ENCODE data around the gene FAM200B.
A peak's percentile ranks its signal among the peaks of the same experiment; 100 is the strongest.

The FAM200B gene

GRCh38 chr4:15653864-15654592 is 27.6 kb upstream of the FAM200B start:
- Histone ChIP-seq H3K4me2 (ENCODE audit: insufficient read depth, low read length) (peak overlapping the region; percentile 65), H3K36me3 (ENCODE audit: insufficient read depth, low read length) (no peaks in the 10 kb centered on the region; the same call in 1 of the 2 replicates), H2AFZ (ENCODE audit: low read depth, low read length) (peak overlapping the region; percentile 90), H3K27me3 (ENCODE audit: insufficient read depth, low read length, poor library complexity) (no peaks in the 10 kb centered on the region), H3K9ac (ENCODE audit: low read depth, low read length) (peak overlapping the region; percentile 94), H3K79me2 (ENCODE audit: insufficient read depth, low read length) (peaks cover 69% of the 10 kb centered on the region), H3K27ac (ENCODE audit: low read length) (peak overlapping the region; percentile 90), H4K20me1 (ENCODE audit: insufficient read depth, low read length) (peaks cover 22% of the 10 kb centered on the region), H3K4me1 (ENCODE audit: insufficient read depth, low read length) (peaks cover 62% of the 10 kb centered on the region), H3K4me3 (ENCODE audit: low read depth in 1 of 2, low read length in 2 of 2) (peak overlapping the region; percentile 60 to 90), H3K9me3 (ENCODE audit: insufficient read depth, low read length, severe bottlenecking) (no peaks in the 10 kb centered on the region)
- TF ChIP-seq EZH2 (IDR thresholded peaks at IDR 0.05; ENCODE audit: borderline replicate concordance, low read depth, low read length, severe bottlenecking) (no peak), CTCF (IDR thresholded peaks at IDR 0.05; ENCODE audit: borderline replicate concordance, extremely low read depth, low read length, poor library complexity, severe bottlenecking) (no peak)
- peak; percentile 32 for ATAC-seq (ENCODE audit: insufficient read depth, low read depth)
- DNase-seq, result peak; percentile 31

GRCh38 chr4:15654593-15655222 is 26.9 kb upstream of the FAM200B start:
- H3K79me2 ChIP-seq (ENCODE audit: insufficient read depth, low read length), result peaks cover 62% of the 10 kb centered on the region

GRCh38 chr4:15655223-15656037 is 26.2 kb upstream of the FAM200B start, which contains the start of gene FBXL5:
FBXL5 (minus strand) TSS chr4:15655357; CDS start chr4:15655287, 70 bp downstream.
- H3K4me2 ChIP-seq (ENCODE audit: insufficient read depth, low read length), result peak within 1 kb of the TSS; percentile 65
- H3K4me3 ChIP-seq (ENCODE audit: low read depth in 1 of 2, low read length in 2 of 2), result peak within 1 kb of the TSS; percentile 60 to 90
- DNase-seq (peak; percentile 84), ATAC-seq (ENCODE audit: insufficient read depth, low read depth) (peak; percentile 65)
- no peaks in the 10 kb centered on the region for H3K27me3 ChIP-seq (ENCODE audit: insufficient read depth, low read length, poor library complexity)
- H3K27ac ChIP-seq (ENCODE audit: low read length), result peak within 1 kb of the TSS; percentile 98
- no peaks in the 10 kb centered on the region for H3K9me3 ChIP-seq (ENCODE audit: insufficient read depth, low read length, severe bottlenecking)
- TF ChIP-seq EZH2 (IDR thresholded peaks at IDR 0.05; ENCODE audit: borderline replicate concordance, low read depth, low read length, severe bottlenecking), result no peak
- peaks cover 55% of the 10 kb centered on the region for H3K79me2 ChIP-seq (ENCODE audit: insufficient read depth, low read length)
- H3K9ac ChIP-seq (ENCODE audit: low read depth, low read length), result peak within 1 kb of the TSS; percentile 94
- H3K4me1 ChIP-seq (ENCODE audit: insufficient read depth, low read length), result peaks cover 48% of the 10 kb centered on the region
- H4K20me1 ChIP-seq (ENCODE audit: insufficient read depth, low read length), result peaks cover 10% of the 10 kb centered on the region; the same call in 1 of the 2 replicates
- peak within 1 kb of the TSS; percentile 98 for H2AFZ ChIP-seq (ENCODE audit: low read depth, low read length)
- no peaks in the 10 kb centered on the region; the same call in 1 of the 2 replicates for H3K36me3 ChIP-seq (ENCODE audit: insufficient read depth, low read length)

More at GRCh38 chr4:15654593-15655222, 26.9 kb upstream of the FAM200B start:
- Histone ChIP-seq H3K27me3 (ENCODE audit: insufficient read depth, low read length, poor library complexity) (no peaks in the 10 kb centered on the region), H3K4me2 (ENCODE audit: insufficient read depth, low read length) (peak overlapping the region; percentile 65), H4K20me1 (ENCODE audit: insufficient read depth, low read length) (peaks cover 15% of the 10 kb centered on the region; the same call in 1 of the 2 replicates), H3K27ac (ENCODE audit: low read length) (peak overlapping the region; percentile 90), H3K9ac (ENCODE audit: low read depth, low read length) (peak overlapping the region; percentile 94), H2AFZ (ENCODE audit: low read depth, low read length) (peak overlapping the region; percentile 90), H3K36me3 (ENCODE audit: insufficient read depth, low read length) (no peaks in the 10 kb centered on the region; the same call in 1 of the 2 replicates), H3K4me3 (ENCODE audit: low read depth in 1 of 2, low read length in 2 of 2) (peak overlapping the region; percentile 60 to 90), H3K4me1 (ENCODE audit: insufficient read depth, low read length) (peaks cover 56% of the 10 kb centered on the region), H3K9me3 (ENCODE audit: insufficient read depth, low read length, severe bottlenecking) (no peaks in the 10 kb centered on the region)
- peak; percentile 64 for ATAC-seq (ENCODE audit: insufficient read depth, low read depth)
- peak; percentile 67 for DNase-seq
- TF ChIP-seq EZH2 (IDR thresholded peaks at IDR 0.05; ENCODE audit: borderline replicate concordance, low read depth, low read length, severe bottlenecking), result no peak
- TF ChIP-seq CTCF (IDR thresholded peaks at IDR 0.05; ENCODE audit: borderline replicate concordance, extremely low read depth, low read length, poor library complexity, severe bottlenecking), result no peak
